GM12878 (cell line): ENCODE data around the gene CRYBA1. TPM values are rescaled to one million over a fixed set of nuclear protein-coding genes. Genes with fewer than 3 reads are reported as not detected.

Experiments
- ATAC-seq: fragments of 200-7000 bp; cut with Tn5 transposase; 3 replicates; pipeline ENCODE4 v1.9.1; 2020; ENCODE audit warnings: mild to moderate bottlenecking, moderate library complexity
- BruUV-seq: library from RNA; stranded (reverse); fragments of 400-500 nt; replicated peaks from 2 replicates; lab custom pipeline; 2021; lab: Mats Ljungman, UMichigan
- CTCF ChIA-PET: fragments of 300-600 bp; sonication (Branson Sonifier 250); formaldehyde crosslinking; extraction: SDS; loops from one replicate; lab custom pipeline; 2021; ENCODE audit warnings: inconsistent platforms; lab: Yijun Ruan, JAX
- POLR2A ChIA-PET: fragments of 350-600 bp; formaldehyde crosslinking; extraction: SDS; loops from one replicate; lab custom pipeline; 2021; ENCODE audit warnings: inconsistent platforms; lab: Charles Lee
- RAD21 ChIA-PET: fragments of 300-600 bp; sonication (Branson Sonifier 250); formaldehyde crosslinking; loops from one replicate; lab custom pipeline; 2023; ENCODE audit warnings: antibody characterized with exemption; ENCODE audit not compliant: unreplicated experiment; lab: Charles Lee
- SMC1A ChIA-PET: fragments of 300-600 bp; sonication (Branson Sonifier 250); formaldehyde crosslinking; loops from one replicate; lab custom pipeline; 2023; ENCODE audit not compliant: unreplicated experiment, uncharacterized antibody; lab: Charles Lee
- DNase-seq: peaks from one replicate; pipeline ENCODE4 v3.0.0-alpha.2; 2011; ENCODE audit warnings: low read depth, low spot score
- FAIRE-seq: peaks from 3 replicates; lab custom pipeline; 2011; peaks lifted over from hg19 to GRCh38; lab: Jason Lieb, UNC
- H2AFZ ChIP-seq: 2 replicates; pipeline ENCODE4 v1.6.0; 2011; ENCODE audit warnings: low read depth, low read length, control low read depth; ENCODE audit not compliant: control insufficient read depth
- H3K27ac ChIP-seq: 2 replicates; pipeline ENCODE4 v1.5.1; 2011; ENCODE audit warnings: control low read depth; ENCODE audit not compliant: control insufficient read depth, insufficient read depth
- H3K27me3 ChIP-seq, 2 experiments: replicated peaks in 1 of 2; 2 replicates each; pipeline versions ENCODE4 v1.6.0 to v1.6.1; 2011; ENCODE audit warnings: low read length in 1 of 2; ENCODE audit not compliant: control insufficient read depth in 2 of 2, insufficient read depth in 2 of 2
- H3K36me3 ChIP-seq, 2 experiments: 2 replicates each; pipeline ENCODE4 v1.5.1; 2011; ENCODE audit warnings: low read length in 1 of 2; ENCODE audit not compliant: control insufficient read depth in 2 of 2, insufficient read depth in 2 of 2
- H3K4me1 ChIP-seq: 2 replicates; pipeline ENCODE4 v1.6.1; 2011; ENCODE audit warnings: mild to moderate bottlenecking, low read length, moderate library complexity, mixed read lengths; ENCODE audit not compliant: control insufficient read depth, insufficient read depth
- H3K4me2 ChIP-seq: 2 replicates; pipeline ENCODE4 v1.6.0; 2011; ENCODE audit warnings: control low read depth; ENCODE audit not compliant: control insufficient read depth, insufficient read depth
- H3K4me3 ChIP-seq: fragments of 200-600 bp; sonication (generic); 2 replicates; pipeline ENCODE4 v1.5.1; 2016
- H3K79me2 ChIP-seq: 2 replicates; pipeline ENCODE4 v1.6.0; 2011; ENCODE audit warnings: low read length; ENCODE audit not compliant: control insufficient read depth, insufficient read depth
- H3K9ac ChIP-seq: 2 replicates; pipeline ENCODE4 v1.8.0; 2011; ENCODE audit warnings: low read length, control low read depth, mixed read lengths; ENCODE audit not compliant: control insufficient read depth, insufficient read depth
- H3K9me3 ChIP-seq: replicated peaks from 3 replicates; pipeline ENCODE4 v1.5.1; 2011; ENCODE audit warnings: mild to moderate bottlenecking, low read length; ENCODE audit not compliant: control insufficient read depth, insufficient read depth
- H4K20me1 ChIP-seq: 2 replicates; pipeline ENCODE4 v1.6.0; 2011; ENCODE audit not compliant: control insufficient read depth, insufficient read depth
- ATF7 ChIP-seq: fragments of 450-650 bp; IDR thresholded peaks from 2 replicates; pipeline ENCODE4 v1.6.1; 2016; ENCODE audit warnings: low read depth, mild to moderate bottlenecking
- CBX3 ChIP-seq: fragments of 200-600 bp; sonication (generic); IDR thresholded peaks from 2 replicates; pipeline ENCODE4 v1.6.1; 2016; ENCODE audit warnings: low read depth, borderline replicate concordance
- GABPA ChIP-seq: IDR thresholded peaks from 2 replicates; pipeline ENCODE4 v1.6.1; 2014; ENCODE audit warnings: antibody characterized with exemption, low read depth, mild to moderate bottlenecking, inconsistent platforms
- JUND ChIP-seq: IDR thresholded peaks from 2 replicates; pipeline ENCODE4 v1.6.1; 2012; ENCODE audit warnings: low read depth, mild to moderate bottlenecking, low read length, improper control_type of control experiment, moderate library complexity
- KAT2A ChIP-seq: conservative IDR thresholded peaks from 2 replicates; pipeline ENCODE4 v1.6.1; 2011; ENCODE audit warnings: low read depth, low read length; ENCODE audit not compliant: control insufficient read depth
- MEF2A ChIP-seq: IDR thresholded peaks from 2 replicates; pipeline ENCODE4 v1.6.1; 2011; ENCODE audit warnings: low read depth, mild to moderate bottlenecking, low read length, moderate library complexity; ENCODE audit not compliant: insufficient read depth
- MYB ChIP-seq: fragments of 150-350 bp; IDR thresholded peaks from 2 replicates; pipeline ENCODE4 v1.6.1; 2014; ENCODE audit warnings: mild to moderate bottlenecking, low read depth, low read length, borderline replicate concordance
- NR2C2 ChIP-seq: IDR thresholded peaks from 2 replicates; pipeline ENCODE4 v1.6.1; 2011; ENCODE audit warnings: borderline replicate concordance, low read depth; ENCODE audit not compliant: control insufficient read depth, insufficient read length
- NR2F1 ChIP-seq: fragments of 450-650 bp; conservative IDR thresholded peaks from 2 replicates; pipeline ENCODE4 v1.6.1; 2017; ENCODE audit warnings: mild to moderate bottlenecking
- SMARCA5 ChIP-seq: fragments of 450-650 bp; IDR thresholded peaks from 2 replicates; pipeline ENCODE4 v1.6.1; 2017; ENCODE audit warnings: mild to moderate bottlenecking
- TCF3 ChIP-seq: IDR thresholded peaks from 2 replicates; pipeline ENCODE4 v1.6.1; 2012; ENCODE audit warnings: low read depth, mild to moderate bottlenecking, low read length, borderline replicate concordance; ENCODE audit not compliant: insufficient read depth
- WGBS: methylation state at CpG from one replicate; pipeline ENCODE4 v1.1.6; 2016; ENCODE audit warnings: low lambda C conversion rate; ENCODE audit not compliant: insufficient replicate concordance, insufficient coverage; ENCODE audit errors: missing lambda C conversion rate; 5-methylcytosine and 5-hydroxymethylcytosine counted together
- in situ Hi-C: fragments of 300-500 bp; cut with MboI; formaldehyde crosslinking; loops from 9 replicates; pipeline ENCODE4 v1.14.3; 2018; ENCODE audit warnings: mixed read lengths
- intact Hi-C: fragments of 100-400 bp; cut with micrococcal nuclease; formaldehyde crosslinking; loops from one replicate; pipeline ENCODE4 v1.14.2; 2022; ENCODE audit not compliant: unreplicated experiment
- polyA plus RNA-seq, 11 experiments: library from polyadenylated mRNA; depleted of rRNA in 4 of 11; unstranded in 6 of 11; stranded (reverse) in 5 of 11; fragments of >200 nt; fragmentation: Nextera tagmentation in 4 of 11; fragmentation: Illumina TruSeq in 1 of 11; extraction: Ambion mirVana in 4 of 11; extraction: Trizol in 1 of 11; gene quantifications; 1 replicate in 1 of 11; 2 replicates in 10 of 11; pipeline versions ENCODE4 v1.2.1 to v1.2.3, GENCODE V29; 2011 to 2016; ENCODE audit warnings: inconsistent platforms in 2 of 11, missing spikeins in 2 of 11, low read depth in 1 of 11
- total RNA-seq, 4 experiments: library from RNA; depleted of rRNA in 3 of 4; stranded (reverse); fragments of >200 nt in 3 of 4; fragmentation: Illumina TruSeq in 1 of 4; extraction: Trizol in 1 of 4; gene quantifications; 2 replicates each; pipeline versions ENCODE4 v1.2.1 to v1.2.3, GENCODE V29; 2013 to 2021
- TF ChIP-seq, protein P1 (sequence below): fragments of 150-350 bp; IDR thresholded peaks from 2 replicates; pipeline ENCODE4 v1.6.1; 2014; ENCODE audit warnings: mild to moderate bottlenecking, low read depth, low read length
- TF ChIP-seq, protein P2 (sequence below): fragments of 450-650 bp; IDR thresholded peaks from 2 replicates; pipeline ENCODE4 v1.6.1; 2016; ENCODE audit warnings: mild to moderate bottlenecking, moderate library complexity, borderline replicate concordance
- TF ChIP-seq, protein P3 (sequence below): fragments of 450-650 bp; IDR thresholded peaks from 2 replicates; pipeline ENCODE4 v1.6.1; 2016; ENCODE audit warnings: mild to moderate bottlenecking

The CRYBA1 gene
- total and polyA plus RNA-seq, 10 of the 15 experiments (the other 5 are each of a cell fraction or from before 2014, with no cell fraction given), result not detected

DNA sequence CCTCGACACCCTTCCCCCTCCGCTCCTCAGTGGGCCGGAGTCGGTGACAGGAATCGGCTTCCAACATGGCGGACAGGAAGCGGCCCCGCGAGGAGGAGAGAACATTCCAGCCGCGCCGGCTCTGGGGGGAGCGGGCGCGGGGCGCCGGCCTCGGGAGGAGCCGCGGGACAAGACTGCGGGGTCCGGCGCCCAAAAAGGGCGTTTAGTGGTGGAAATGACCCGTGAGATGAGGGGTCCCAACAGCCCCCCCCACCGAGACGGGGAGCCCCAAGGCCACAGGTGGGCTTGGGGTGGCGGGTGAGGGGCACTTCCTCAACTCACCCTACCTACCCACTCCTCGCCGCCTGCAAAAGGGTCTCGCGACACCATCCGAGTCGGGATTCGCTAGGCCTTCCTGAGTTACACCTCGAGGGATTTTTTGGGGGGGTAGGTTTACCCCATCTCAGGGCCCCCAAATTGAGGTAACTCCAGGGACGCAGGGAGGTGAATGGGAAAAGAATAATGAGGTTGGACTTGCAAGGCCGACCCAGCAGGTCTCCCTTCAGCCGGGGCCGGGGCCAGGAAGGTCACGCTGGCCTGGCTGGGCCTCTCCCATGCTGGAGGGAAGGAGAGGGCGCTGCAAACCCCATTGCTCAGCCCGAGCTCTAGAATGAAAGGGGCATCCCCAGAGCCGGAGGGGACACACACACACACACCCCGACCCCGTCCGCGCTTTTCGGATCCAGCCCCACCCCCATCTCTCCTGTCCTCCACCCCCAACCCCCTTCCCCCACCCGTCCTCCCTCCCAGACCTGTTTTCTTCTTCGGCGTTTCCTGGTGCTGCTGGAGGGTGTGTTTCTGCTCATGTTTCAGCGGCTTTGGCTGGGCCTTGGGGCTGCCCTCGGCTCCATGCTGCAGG is 46.6 kb downstream of the CRYBA1 start:
- ATAC-seq, result peak; percentile 64
- no peak for FAIRE-seq
- ChIA-PET SMC1A (interaction anchor here (0.6 to 3.4 kb wide), 5 partner anchors 67 to 833 kb away, joined by 3 to 58 read pairs (median 3); no protein-coding TSS in a partner anchor), POLR2A (interaction anchor here (0.6 to 2.3 kb wide), 17 partner anchors 10 to 341 kb away, joined by 3 to 13 read pairs (median 5); partner anchors contain the start of genes MYO18A, PHF12 and TAOK1), CTCF (interaction anchor here (0.7 to 5.0 kb wide), 10 partner anchors 8 to 720 kb away, joined by 3 to 93 read pairs (median 5); no protein-coding TSS in a partner anchor), RAD21 (interaction anchor here (0.7 to 3.6 kb wide), 12 partner anchors 10 to 566 kb away, joined by 3 to 71 read pairs (median 5); no protein-coding TSS in a partner anchor)
- no peaks in the 10 kb centered on the region for H3K27me3 ChIP-seq
- H3K4me3 ChIP-seq, result peak overlapping the region; percentile 89
- intact Hi-C loops, result loop anchor here (5.0 kb wide), 1 partner anchor 341 kb away; the partner anchor contains the start of gene PHF12
- H3K4me1 ChIP-seq, result peaks cover 2% of the 10 kb centered on the region; the same call in 1 of the 2 replicates
- H4K20me1 ChIP-seq, result peaks cover 3% of the 10 kb centered on the region; the same call in 1 of the 2 replicates
- H3K9ac ChIP-seq, result peak overlapping the region; percentile 87
- H3K9me3 ChIP-seq, result no peaks in the 10 kb centered on the region
- peaks cover 57% of the 10 kb centered on the region for H3K79me2 ChIP-seq
- in situ Hi-C loops, result no loop called here
- H3K36me3 ChIP-seq, result peaks cover 2 to 6% of the 10 kb centered on the region in 2 experiments
- H3K4me2 ChIP-seq, result peak overlapping the region; percentile 79
- no peak for DNase-seq
- WGBS, result 1% methylated on average over 51 of the region's 54 CpGs
- TSS peak; percentile 73 for BruUV-seq
- no peak overlapping the region; the same call in 1 of the 2 replicates for H2AFZ ChIP-seq
- H3K27ac ChIP-seq, result peak overlapping the region; percentile 73
- 0 out of 2 replicates have a peak, but pooled peaks have one; percentile 20 for TF ChIP-seq SMARCA5
- no peak for TF ChIP-seq JUND
- TF ChIP-seq, protein P1, sequence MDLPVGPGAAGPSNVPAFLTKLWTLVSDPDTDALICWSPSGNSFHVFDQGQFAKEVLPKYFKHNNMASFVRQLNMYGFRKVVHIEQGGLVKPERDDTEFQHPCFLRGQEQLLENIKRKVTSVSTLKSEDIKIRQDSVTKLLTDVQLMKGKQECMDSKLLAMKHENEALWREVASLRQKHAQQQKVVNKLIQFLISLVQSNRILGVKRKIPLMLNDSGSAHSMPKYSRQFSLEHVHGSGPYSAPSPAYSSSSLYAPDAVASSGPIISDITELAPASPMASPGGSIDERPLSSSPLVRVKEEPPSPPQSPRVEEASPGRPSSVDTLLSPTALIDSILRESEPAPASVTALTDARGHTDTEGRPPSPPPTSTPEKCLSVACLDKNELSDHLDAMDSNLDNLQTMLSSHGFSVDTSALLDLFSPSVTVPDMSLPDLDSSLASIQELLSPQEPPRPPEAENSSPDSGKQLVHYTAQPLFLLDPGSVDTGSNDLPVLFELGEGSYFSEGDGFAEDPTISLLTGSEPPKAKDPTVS, result no peak
- TF ChIP-seq ATF7, result no peak
- no peak for TF ChIP-seq GABPA
- TF ChIP-seq, protein P2, sequence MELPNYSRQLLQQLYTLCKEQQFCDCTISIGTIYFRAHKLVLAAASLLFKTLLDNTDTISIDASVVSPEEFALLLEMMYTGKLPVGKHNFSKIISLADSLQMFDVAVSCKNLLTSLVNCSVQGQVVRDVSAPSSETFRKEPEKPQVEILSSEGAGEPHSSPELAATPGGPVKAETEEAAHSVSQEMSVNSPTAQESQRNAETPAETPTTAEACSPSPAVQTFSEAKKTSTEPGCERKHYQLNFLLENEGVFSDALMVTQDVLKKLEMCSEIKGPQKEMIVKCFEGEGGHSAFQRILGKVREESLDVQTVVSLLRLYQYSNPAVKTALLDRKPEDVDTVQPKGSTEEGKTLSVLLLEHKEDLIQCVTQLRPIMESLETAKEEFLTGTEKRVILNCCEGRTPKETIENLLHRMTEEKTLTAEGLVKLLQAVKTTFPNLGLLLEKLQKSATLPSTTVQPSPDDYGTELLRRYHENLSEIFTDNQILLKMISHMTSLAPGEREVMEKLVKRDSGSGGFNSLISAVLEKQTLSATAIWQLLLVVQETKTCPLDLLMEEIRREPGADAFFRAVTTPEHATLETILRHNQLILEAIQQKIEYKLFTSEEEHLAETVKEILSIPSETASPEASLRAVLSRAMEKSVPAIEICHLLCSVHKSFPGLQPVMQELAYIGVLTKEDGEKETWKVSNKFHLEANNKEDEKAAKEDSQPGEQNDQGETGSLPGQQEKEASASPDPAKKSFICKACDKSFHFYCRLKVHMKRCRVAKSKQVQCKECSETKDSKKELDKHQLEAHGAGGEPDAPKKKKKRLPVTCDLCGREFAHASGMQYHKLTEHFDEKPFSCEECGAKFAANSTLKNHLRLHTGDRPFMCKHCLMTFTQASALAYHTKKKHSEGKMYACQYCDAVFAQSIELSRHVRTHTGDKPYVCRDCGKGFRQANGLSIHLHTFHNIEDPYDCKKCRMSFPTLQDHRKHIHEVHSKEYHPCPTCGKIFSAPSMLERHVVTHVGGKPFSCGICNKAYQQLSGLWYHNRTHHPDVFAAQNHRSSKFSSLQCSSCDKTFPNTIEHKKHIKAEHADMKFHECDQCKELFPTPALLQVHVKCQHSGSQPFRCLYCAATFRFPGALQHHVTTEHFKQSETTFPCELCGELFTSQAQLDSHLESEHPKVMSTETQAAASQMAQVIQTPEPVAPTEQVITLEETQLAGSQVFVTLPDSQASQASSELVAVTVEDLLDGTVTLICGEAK, result no peak
- TF ChIP-seq TCF3, result no peak
- TF ChIP-seq, protein P3, sequence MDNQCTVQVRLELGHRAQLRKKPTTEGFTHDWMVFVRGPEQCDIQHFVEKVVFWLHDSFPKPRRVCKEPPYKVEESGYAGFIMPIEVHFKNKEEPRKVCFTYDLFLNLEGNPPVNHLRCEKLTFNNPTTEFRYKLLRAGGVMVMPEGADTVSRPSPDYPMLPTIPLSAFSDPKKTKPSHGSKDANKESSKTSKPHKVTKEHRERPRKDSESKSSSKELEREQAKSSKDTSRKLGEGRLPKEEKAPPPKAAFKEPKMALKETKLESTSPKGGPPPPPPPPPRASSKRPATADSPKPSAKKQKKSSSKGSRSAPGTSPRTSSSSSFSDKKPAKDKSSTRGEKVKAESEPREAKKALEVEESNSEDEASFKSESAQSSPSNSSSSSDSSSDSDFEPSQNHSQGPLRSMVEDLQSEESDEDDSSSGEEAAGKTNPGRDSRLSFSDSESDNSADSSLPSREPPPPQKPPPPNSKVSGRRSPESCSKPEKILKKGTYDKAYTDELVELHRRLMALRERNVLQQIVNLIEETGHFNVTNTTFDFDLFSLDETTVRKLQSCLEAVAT, result peak; percentile 3; the same call in 1 of the 2 replicates
- no peak for TF ChIP-seq MYB
- TF ChIP-seq KAT2A, result no peak
- TF ChIP-seq NR2C2, result no peak
- TF ChIP-seq NR2F1, result peak; percentile 65; the same call in 1 of the 2 replicates
- TF ChIP-seq MEF2A, result no peak
- no peak for TF ChIP-seq CBX3
